Breast epithelium (tissue), 4 donors: ENCODE measurements around the gene TNN. TPM values are rescaled to one million over a fixed set of nuclear protein-coding genes. Genes with fewer than 3 reads are reported as not detected.

Source experiments
- DNase-seq, 2 donors: peaks; one replicate each; pipeline ENCODE4 v3.0.0-alpha.2; 2019; ENCODE audit warnings: low spot score in 2 of 2
- H3K27ac ChIP-seq, 2 donors: fragments of 200-600 bp; sonication (generic) in 1 of 2; one replicate each; pipeline ENCODE4 v1.5.1; 2016 to 2019; ENCODE audit warnings: mild to moderate bottlenecking in 1 of 2
- H3K27me3 ChIP-seq, 2 donors: fragments of 200-600 bp; sonication (generic) in 1 of 2; one replicate each; pipeline versions ENCODE4 v1.5.1 to v1.6.0; 2017 to 2019; ENCODE audit warnings: control low read depth in 1 of 2, mild to moderate bottlenecking in 1 of 2
- H3K36me3 ChIP-seq: fragments of 200-600 bp; one replicate; pipeline ENCODE4 v1.5.1; 2019
- H3K4me1 ChIP-seq, 2 donors: fragments of 200-600 bp; sonication (generic); one replicate each; pipeline ENCODE4 v1.5.1; 2016 to 2019; ENCODE audit warnings: control low read depth in 1 of 2
- H3K4me3 ChIP-seq, 3 donors: fragments of 200-600 bp; sonication (generic); 1 replicate in 2 of 3; 2 replicates in 1 of 3; pipeline ENCODE4 v1.5.1; 2016 to 2019; ENCODE audit warnings: mild to moderate bottlenecking in 3 of 3, moderate library complexity in 2 of 3
- H3K9me3 ChIP-seq, 2 donors: fragments of 200-600 bp; sonication (generic) in 1 of 2; one replicate each; pipeline ENCODE4 v1.5.1; 2016 to 2019; ENCODE audit warnings: control low read depth in 1 of 2
- CTCF ChIP-seq, 3 donors: fragments of 450-650 bp; IDR thresholded peaks; one replicate each; pipeline ENCODE4 v1.5.1; 2016 to 2017; ENCODE audit warnings: antibody characterized with exemption in 3 of 3, mild to moderate bottlenecking in 3 of 3, moderate library complexity in 3 of 3
- POLR2A ChIP-seq: fragments of 450-650 bp; IDR thresholded peaks from one replicate; pipeline ENCODE4 v1.6.1; 2016; ENCODE audit warnings: antibody characterized with exemption, mild to moderate bottlenecking, moderate library complexity
- POLR2AphosphoS5 ChIP-seq, 3 donors: sonication (generic); formaldehyde crosslinking; IDR thresholded peaks; one replicate each; pipeline ENCODE4 v1.6.1; 2017; ENCODE audit warnings: antibody characterized with exemption in 3 of 3
- intact Hi-C: fragments of 100-400 bp; cut with DNase I; formaldehyde crosslinking; loops from one replicate; pipeline ENCODE4 v1.15.1; 2023; ENCODE audit warnings: low total_unique reads
- total RNA-seq, 3 donors: library from RNA; depleted of rRNA; stranded (reverse); fragments of >200 nt; gene quantifications; one replicate each; pipeline ENCODE4 v1.1.0, GENCODE V29; 2016

Gene TNN
- total RNA-seq, 3 donors from 2014 or later, result 1.3 to 2.6 (median 1.9) TPM

GRCh38 chr1:175075572-175076568 is 8.2 kb downstream of the TNN start:
- TF ChIP-seq CTCF (IDR thresholded peaks at IDR 0.05) (no peak), POLR2AphosphoS5 (IDR thresholded peaks at IDR 0.05) (no peak), POLR2A (no peak)
- intact Hi-C loops, result no loop called here
- no peak for DNase-seq
- Histone ChIP-seq H3K4me1 (no peaks in the 10 kb centered on the region), H3K27me3 (no peaks in the 10 kb centered on the region), H3K27ac (no peak overlapping the region), H3K36me3 (no peaks in the 10 kb centered on the region), H3K4me3 (no peak overlapping the region), H3K9me3 (no peaks in the 10 kb centered on the region)

- intact Hi-C loops, result no loop called here
- H3K9me3 ChIP-seq, result no peaks in the 10 kb centered on the region
- TF ChIP-seq CTCF (IDR thresholded peaks at IDR 0.05) (no peak), POLR2AphosphoS5 (IDR thresholded peaks at IDR 0.05) (no peak), POLR2A (no peak)
Observed at GRCh38 chr1:175077356-175078030, 9.9 kb downstream of the TNN start.

GRCh38 chr1:175078629-175079028 is 11.0 kb downstream of the TNN start:
- H3K36me3 ChIP-seq, result no peaks in the 10 kb centered on the region
- H3K27me3 ChIP-seq, result no peaks in the 10 kb centered on the region
- intact Hi-C loops, result no loop called here
- H3K4me3 ChIP-seq, result no peak overlapping the region
- no peak for DNase-seq
- no peaks in the 10 kb centered on the region for H3K4me1 ChIP-seq
- TF ChIP-seq CTCF (IDR thresholded peaks at IDR 0.05) (no peak), POLR2AphosphoS5 (IDR thresholded peaks at IDR 0.05) (no peak), POLR2A (no peak)
- H3K9me3 ChIP-seq, result no peaks in the 10 kb centered on the region
- no peak overlapping the region for H3K27ac ChIP-seq

More at GRCh38 chr1:175077356-175078030, 9.9 kb downstream of the TNN start:
- no peak for DNase-seq
- H3K4me3 ChIP-seq, result no peak overlapping the region
- no peaks in the 10 kb centered on the region for H3K4me1 ChIP-seq
- H3K36me3 ChIP-seq, result no peaks in the 10 kb centered on the region
- no peaks in the 10 kb centered on the region for H3K27me3 ChIP-seq
- H3K27ac ChIP-seq, result no peak overlapping the region

GRCh38 chr1:175079338-175079737 is 11.7 kb downstream of the TNN start:
- Histone ChIP-seq H3K27ac (no peak overlapping the region), H3K4me1 (no peaks in the 10 kb centered on the region), H3K4me3 (no peak overlapping the region), H3K9me3 (no peaks in the 10 kb centered on the region), H3K27me3 (no peaks in the 10 kb centered on the region), H3K36me3 (no peaks in the 10 kb centered on the region)
- intact Hi-C loops, result no loop called here
- TF ChIP-seq CTCF (IDR thresholded peaks at IDR 0.05) (no peak), POLR2A (no peak), POLR2AphosphoS5 (IDR thresholded peaks at IDR 0.05) (no peak)
- DNase-seq, result no peak

GRCh38 chr1:175080030-175080429 is 12.4 kb downstream of the TNN start:
- no peak overlapping the region for H3K4me3 ChIP-seq
- H3K4me1 ChIP-seq, result no peaks in the 10 kb centered on the region
- no peaks in the 10 kb centered on the region for H3K27me3 ChIP-seq
- H3K27ac ChIP-seq, result no peak overlapping the region
- TF ChIP-seq POLR2AphosphoS5 (IDR thresholded peaks at IDR 0.05) (no peak), POLR2A (no peak), CTCF (IDR thresholded peaks at IDR 0.05) (no peak)
- no peaks in the 10 kb centered on the region for H3K9me3 ChIP-seq
- no peaks in the 10 kb centered on the region for H3K36me3 ChIP-seq
- intact Hi-C loops, result no loop called here
- DNase-seq, result no peak
